Tibial artery (tissue), 4 donors: Measurements from ENCODE around the gene DPP6.

Experiments
- DNase-seq, 2 donors: peaks; one replicate each; pipeline ENCODE4 v3.0.0-alpha.2; 2019
- H3K27ac ChIP-seq, 2 donors: fragments of 200-600 bp; sonication (generic) in 1 of 2; 1 replicate in 1 of 2; 2 replicates in 1 of 2; pipeline ENCODE4 v1.5.1; 2018 to 2019; ENCODE audit warnings: mild to moderate bottlenecking in 1 of 2
- H3K27me3 ChIP-seq, 2 donors: fragments of 200-600 bp; sonication (generic) in 1 of 2; one replicate each; pipeline versions ENCODE4 v1.5.1 to v1.6.0; 2016 to 2019
- H3K36me3 ChIP-seq, 3 donors: fragments of 200-600 bp; sonication (generic) in 2 of 3; one replicate each; pipeline ENCODE4 v1.5.1; 2016 to 2019; ENCODE audit warnings: mild to moderate bottlenecking in 2 of 3
- H3K4me1 ChIP-seq, 4 donors: fragments of 200-600 bp; sonication (generic) in 2 of 4; 1 replicate in 3 of 4; 2 replicates in 1 of 4; pipeline ENCODE4 v1.5.1; 2016 to 2019
- H3K4me3 ChIP-seq, 2 donors: fragments of 200-600 bp; sonication (generic) in 1 of 2; 1 replicate in 1 of 2; 2 replicates in 1 of 2; pipeline ENCODE4 v1.5.1; 2018 to 2019; ENCODE audit warnings: mild to moderate bottlenecking in 2 of 2
- H3K9me3 ChIP-seq, 3 donors: fragments of 200-600 bp; sonication (generic) in 1 of 3; one replicate each; pipeline ENCODE4 v1.5.1; 2016 to 2019
- CTCF ChIP-seq, 2 experiments: fragments of 200-600 bp in 1 of 2; fragments of 450-650 bp in 1 of 2; IDR thresholded peaks; one replicate each; pipeline ENCODE4 v1.5.1; 2017 to 2019; ENCODE audit warnings: antibody characterized with exemption in 2 of 2, mild to moderate bottlenecking in 1 of 2, moderate library complexity in 1 of 2
- intact Hi-C: fragments of 100-400 bp; cut with DNase I; formaldehyde crosslinking; loops from one replicate; pipeline ENCODE4 v1.15.0; 2023; ENCODE audit warnings: low total_unique reads

Gene DPP6

DNA sequence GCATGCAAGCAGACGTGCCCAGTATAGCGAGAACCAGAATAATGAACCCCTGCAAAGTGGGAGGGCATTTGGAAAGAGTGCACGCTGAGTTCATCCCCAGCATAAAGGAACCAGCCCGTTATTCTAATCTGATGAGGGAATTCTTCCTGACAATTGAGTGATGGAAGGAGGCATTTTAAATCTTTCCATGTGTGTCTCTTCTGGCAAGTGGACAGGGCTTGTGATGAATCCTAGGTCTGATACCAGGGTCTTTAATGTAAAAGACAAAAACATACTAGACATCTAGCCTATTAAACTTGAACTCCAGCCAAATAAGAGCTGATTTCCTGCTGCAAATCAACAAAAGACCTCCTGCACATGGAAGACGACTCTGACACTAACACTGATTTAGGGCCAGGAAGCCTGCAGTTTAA, 301.2 kb downstream of the DPP6 start:
- Histone ChIP-seq H3K4me3 (no peak overlapping the region), H3K9me3 (no peaks in the 10 kb centered on the region), H3K27ac (no peak overlapping the region), H3K4me1 (no peaks in the 10 kb centered on the region), H3K36me3 (no peaks in the 10 kb centered on the region), H3K27me3 (no peaks in the 10 kb centered on the region)
- no peak for TF ChIP-seq CTCF (IDR thresholded peaks at IDR 0.05)
- DNase-seq = no peak
- intact Hi-C loops = no loop called here

- H3K9me3 ChIP-seq = no peaks in the 10 kb centered on the region
- intact Hi-C loops = no loop called here
- H3K4me1 ChIP-seq = no peaks in the 10 kb centered on the region
- no peak overlapping the region for H3K27ac ChIP-seq
- H3K36me3 ChIP-seq = no peaks in the 10 kb centered on the region
- no peak for DNase-seq
- H3K4me3 ChIP-seq = no peak overlapping the region
- H3K27me3 ChIP-seq = no peaks in the 10 kb centered on the region
- no peak for TF ChIP-seq CTCF (IDR thresholded peaks at IDR 0.05)
Observed at GRCh38 chr7:154364170-154364569, 312.0 kb downstream of the DPP6 start.

- no peak overlapping the region for H3K27ac ChIP-seq
- intact Hi-C loops = no loop called here
Observed at GRCh38 chr7:154371424-154371823, 319.2 kb downstream of the DPP6 start.

DNA sequence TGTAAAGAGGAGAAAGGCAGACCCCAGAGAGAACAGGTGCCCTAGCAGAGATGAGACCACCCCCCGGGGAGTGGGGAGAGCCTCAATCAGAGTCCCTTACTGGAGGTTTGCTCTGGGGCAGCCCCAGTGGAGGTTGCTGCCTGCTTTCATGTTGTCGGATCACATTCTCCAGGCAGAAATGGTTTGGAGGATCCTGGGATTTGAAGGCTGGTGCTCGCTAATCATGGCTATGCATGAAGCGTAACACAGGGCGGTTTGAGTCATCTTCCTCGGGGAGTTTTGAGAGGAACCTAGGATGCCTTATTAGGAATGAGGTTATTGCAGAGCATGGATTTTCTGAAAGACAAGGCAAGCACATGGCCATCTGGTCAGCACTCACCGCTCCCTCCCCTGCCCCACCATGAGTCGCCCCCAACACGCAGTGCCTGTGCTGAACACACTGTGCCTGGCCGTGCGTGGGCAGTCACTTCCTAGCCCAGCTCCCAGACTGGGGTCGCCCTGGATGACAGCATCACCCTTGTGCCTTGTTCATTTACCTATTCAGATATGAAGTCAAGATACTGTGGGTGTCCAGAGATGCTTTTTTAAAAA, 319.9 kb downstream of the DPP6 start:
- Histone ChIP-seq H3K4me3 (no peak overlapping the region), H3K27ac (no peak overlapping the region)

More at GRCh38 chr7:154371424-154371823, 319.2 kb downstream of the DPP6 start:
- Histone ChIP-seq H3K4me3 (no peak overlapping the region), H3K36me3 (no peaks in the 10 kb centered on the region), H3K27me3 (no peaks in the 10 kb centered on the region), H3K9me3 (no peaks in the 10 kb centered on the region), H3K4me1 (no peaks in the 10 kb centered on the region)
- no peak for TF ChIP-seq CTCF (IDR thresholded peaks at IDR 0.05)
- DNase-seq = no peak

DNA sequence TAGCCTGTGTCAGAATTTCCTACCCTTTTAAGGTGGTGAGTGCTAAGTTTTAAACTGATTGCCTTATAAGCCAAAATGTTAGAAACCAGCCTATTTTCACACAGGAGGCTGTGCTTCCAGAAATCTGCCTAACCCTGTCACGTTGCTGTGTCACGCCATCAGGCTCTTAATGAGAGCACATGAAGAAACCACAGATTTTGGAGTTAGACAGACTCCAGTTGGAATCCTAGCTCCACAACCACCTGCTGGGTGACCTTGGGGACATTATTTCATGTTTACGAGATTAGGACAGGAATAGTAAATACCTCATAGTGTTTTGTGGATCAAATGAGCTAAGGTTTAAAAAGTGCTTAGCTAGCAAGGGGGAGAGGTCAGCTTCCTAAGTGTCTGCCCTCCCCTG, 321.8 kb downstream of the DPP6 start:
- Histone ChIP-seq H3K27ac (no peak overlapping the region), H3K36me3 (no peaks in the 10 kb centered on the region), H3K9me3 (no peaks in the 10 kb centered on the region), H3K27me3 (no peaks in the 10 kb centered on the region), H3K4me3 (no peak overlapping the region), H3K4me1 (no peaks in the 10 kb centered on the region)
- DNase-seq = no peak
- TF ChIP-seq CTCF (IDR thresholded peaks at IDR 0.05) = no peak
- intact Hi-C loops = no loop called here

More for the DNA sequence above, 319.9 kb downstream of the DPP6 start:
- TF ChIP-seq CTCF (IDR thresholded peaks at IDR 0.05) = no peak
- Histone ChIP-seq H3K27me3 (no peaks in the 10 kb centered on the region), H3K4me1 (no peaks in the 10 kb centered on the region), H3K9me3 (no peaks in the 10 kb centered on the region), H3K36me3 (no peaks in the 10 kb centered on the region)
- intact Hi-C loops = no loop called here
- DNase-seq = no peak

DNA sequence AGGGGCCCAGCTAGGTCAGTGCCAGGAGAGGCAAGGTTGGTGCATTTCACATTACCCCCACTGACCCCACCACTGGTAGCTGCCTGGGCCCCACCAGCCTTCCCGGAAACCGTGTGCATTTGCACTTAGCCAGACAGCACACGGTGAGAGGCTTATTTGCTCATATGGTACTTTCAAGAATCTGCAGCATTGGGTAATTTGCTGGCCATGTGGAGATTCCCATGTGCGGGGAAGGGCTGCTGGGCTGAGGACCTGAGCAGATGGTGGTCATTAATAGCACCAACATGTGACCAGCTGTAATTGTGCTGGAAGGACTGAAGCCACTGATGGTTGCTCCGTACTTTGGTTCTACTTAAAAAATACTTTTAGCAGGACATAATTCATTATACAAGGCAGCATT, 323.8 kb downstream of the DPP6 start:
- Histone ChIP-seq H3K4me1 (no peaks in the 10 kb centered on the region), H3K4me3 (no peak overlapping the region), H3K27ac (no peak overlapping the region), H3K27me3 (no peaks in the 10 kb centered on the region), H3K9me3 (no peaks in the 10 kb centered on the region), H3K36me3 (no peaks in the 10 kb centered on the region)
- intact Hi-C loops = no loop called here
- no peak for DNase-seq
- TF ChIP-seq CTCF (IDR thresholded peaks at IDR 0.05) = no peak
